H1 (cell line): ENCODE measurements around the gene TRPM1. TPM values are rescaled to one million over a fixed set of nuclear protein-coding genes. Genes with fewer than 3 reads are reported as not detected.

Source experiments
- CTCF ChIA-PET: fragments of 300-600 bp; sonication (Branson Sonifier 250); formaldehyde crosslinking; loops from one replicate; lab custom pipeline; 2021; ENCODE audit not compliant: partially characterized antibody; lab: Charles Lee
- POLR2A ChIA-PET: fragments of 300-600 bp; sonication (Branson Sonifier 250); formaldehyde crosslinking; loops from one replicate; lab custom pipeline; 2021; ENCODE audit warnings: inconsistent platforms; ENCODE audit not compliant: partially characterized antibody; lab: Charles Lee
- DNase-seq, 2 experiments: peaks; one replicate each; pipeline versions ENCODE4 v3.0.0 to v3.0.0-alpha.2; 2010 to 2022; ENCODE audit warnings: low spot score in 2 of 2, low read depth in 1 of 2, mixed read lengths in 1 of 2
- FAIRE-seq: peaks from 2 replicates; lab custom pipeline; 2011; peaks lifted over from hg19 to GRCh38; lab: Jason Lieb, UNC
- H2AFZ ChIP-seq: 2 replicates; pipeline ENCODE4 v1.8.1; 2012; ENCODE audit warnings: low read length, inconsistent platforms
- H2AK5ac ChIP-seq: 2 replicates; pipeline ENCODE4 v1.6.1; 2013; ENCODE audit warnings: low read depth, low read length
- H2BK120ac ChIP-seq: replicated peaks from 2 replicates; pipeline ENCODE3; 2013; ENCODE audit warnings: low read depth, low read length, inconsistent platforms
- H2BK12ac ChIP-seq: 2 replicates; pipeline ENCODE4 v1.6.1; 2013; ENCODE audit warnings: low read depth, low read length
- H2BK15ac ChIP-seq: 2 replicates; pipeline ENCODE4 v1.6.1; 2013; ENCODE audit warnings: low read length
- H2BK20ac ChIP-seq: 2 replicates; pipeline ENCODE4 v1.6.1; 2013; ENCODE audit warnings: low read length
- H2BK5ac ChIP-seq: 2 replicates; pipeline ENCODE4 v1.6.1; 2013; ENCODE audit warnings: low read depth, low read length
- H3K14ac ChIP-seq: 2 replicates; pipeline ENCODE4 v1.6.1; 2013; ENCODE audit warnings: inconsistent platforms; ENCODE audit not compliant: insufficient read length
- H3K18ac ChIP-seq: 2 replicates; pipeline ENCODE4 v1.6.1; 2013; ENCODE audit warnings: low read length; ENCODE audit errors: extremely low read depth
- H3K23ac ChIP-seq: 2 replicates; pipeline ENCODE4 v1.6.1; 2013; ENCODE audit warnings: inconsistent platforms; ENCODE audit not compliant: insufficient read length
- H3K23me2 ChIP-seq: 2 replicates; pipeline ENCODE4 v1.6.1; 2013; ENCODE audit warnings: low read depth, low read length
- H3K27ac ChIP-seq: 2 replicates; pipeline ENCODE4 v1.6.1; 2011; ENCODE audit warnings: low read depth, low read length, inconsistent platforms
- H3K27me3 ChIP-seq, 4 experiments: replicated peaks in 1 of 4; 1 replicate in 1 of 4; 2 replicates in 3 of 4; pipeline versions ENCODE4 v1.6.1 to v1.8.1; 2011 to 2013; ENCODE audit warnings: low read length in 3 of 4, mild to moderate bottlenecking in 3 of 4, inconsistent platforms in 2 of 4, mixed read lengths in 2 of 4, moderate library complexity in 1 of 4; ENCODE audit not compliant: control insufficient read depth in 3 of 4, insufficient read depth in 3 of 4; ENCODE audit errors: extremely low read depth in 1 of 4
- H3K36me3 ChIP-seq, 4 experiments: 2 replicates each; pipeline versions ENCODE4 v1.6.1 to v1.8.1; 2011 to 2013; ENCODE audit warnings: mild to moderate bottlenecking in 4 of 4, low read length in 3 of 4, moderate library complexity in 2 of 4, control low read depth in 1 of 4, inconsistent platforms in 1 of 4; ENCODE audit not compliant: insufficient read depth in 4 of 4, control insufficient read depth in 2 of 4
- H3K4ac ChIP-seq: replicated peaks from 2 replicates; pipeline ENCODE3; 2013; ENCODE audit warnings: low read length, low read depth, mixed read lengths, inconsistent platforms; ENCODE audit not compliant: insufficient read length
- H3K4me1 ChIP-seq, 4 experiments: replicated peaks in 1 of 4; 1 replicate in 1 of 4; 2 replicates in 3 of 4; pipeline versions ENCODE4 v1.6.1 to v1.8.1; 2011 to 2013; ENCODE audit warnings: low read length in 3 of 4, inconsistent platforms in 2 of 4, mixed read lengths in 1 of 4; ENCODE audit not compliant: insufficient read depth in 4 of 4, control insufficient read depth in 3 of 4
- H3K4me2 ChIP-seq, 2 experiments: 2 replicates each; pipeline versions ENCODE4 v1.6.1 to v1.8.1; 2011 to 2013; ENCODE audit warnings: low read depth in 2 of 2, low read length in 2 of 2, control low read depth in 1 of 2, inconsistent platforms in 1 of 2, mild to moderate bottlenecking in 1 of 2; ENCODE audit not compliant: insufficient read depth in 1 of 2
- H3K4me3 ChIP-seq, 4 experiments: fragments of 200-600, 300-600 bp in 1 of 4; sonication (generic), shearing (Covaris generic), sonication (Bioruptor Twin) in 1 of 4; 2 replicates each; pipeline versions ENCODE4 v1.5.1 to v1.8.1; 2011 to 2016; ENCODE audit warnings: low read length in 4 of 4, low read depth in 3 of 4, control low read depth in 2 of 4, inconsistent platforms in 2 of 4, mild to moderate bottlenecking in 2 of 4, mixed read lengths in 1 of 4, moderate library complexity in 1 of 4; ENCODE audit not compliant: insufficient read depth in 2 of 4; ENCODE audit errors: extremely low read depth in 1 of 4
- H3K56ac ChIP-seq: replicated peaks from 2 replicates; pipeline ENCODE3; 2013; ENCODE audit warnings: low read depth, mild to moderate bottlenecking, mixed read lengths, low read length, inconsistent platforms; ENCODE audit not compliant: insufficient read length
- H3K79me1 ChIP-seq: 2 replicates; pipeline ENCODE4 v1.6.1; 2013; ENCODE audit warnings: low read depth, low read length, control low read depth
- H3K79me2 ChIP-seq, 2 experiments: 2 replicates each; pipeline versions ENCODE4 v1.6.1 to v1.8.1; 2012 to 2013; ENCODE audit warnings: low read length in 2 of 2, mild to moderate bottlenecking in 2 of 2, inconsistent platforms in 1 of 2; ENCODE audit not compliant: insufficient read depth in 2 of 2, control insufficient read depth in 1 of 2
- H3K9ac ChIP-seq, 4 experiments: replicated peaks in 1 of 4; 1 replicate in 1 of 4; 2 replicates in 3 of 4; pipeline versions ENCODE4 v1.6.1 to v1.8.1; 2011 to 2013; ENCODE audit warnings: low read depth in 3 of 4, low read length in 3 of 4, control low read depth in 2 of 4, mild to moderate bottlenecking in 2 of 4, moderate library complexity in 2 of 4, inconsistent platforms in 1 of 4; ENCODE audit errors: extremely low read depth in 1 of 4
- H3K9me3 ChIP-seq, 2 experiments: 2 replicates each; pipeline versions ENCODE4 v1.6.1 to v1.8.1; 2012 to 2013; ENCODE audit warnings: mild to moderate bottlenecking in 2 of 2, moderate library complexity in 2 of 2, control low read depth in 1 of 2, inconsistent platforms in 1 of 2, low read depth in 1 of 2, low read length in 1 of 2, mixed read lengths in 1 of 2; ENCODE audit not compliant: insufficient read depth in 2 of 2
- H4K20me1 ChIP-seq, 2 experiments: replicated peaks in 1 of 2; 2 replicates each; pipeline versions ENCODE3 to v1.8.1; 2011 to 2013; ENCODE audit warnings: inconsistent platforms in 2 of 2, low read length in 2 of 2, mild to moderate bottlenecking in 1 of 2; ENCODE audit not compliant: insufficient read depth in 2 of 2, control insufficient read depth in 1 of 2
- H4K5ac ChIP-seq: 2 replicates; pipeline ENCODE4 v1.6.1; 2013; ENCODE audit warnings: low read length, low read depth, mixed read lengths, inconsistent platforms; ENCODE audit not compliant: insufficient read length
- H4K8ac ChIP-seq: 2 replicates; pipeline ENCODE4 v1.8.0; 2013; ENCODE audit warnings: mild to moderate bottlenecking, moderate library complexity, low read length, inconsistent platforms; ENCODE audit not compliant: insufficient read depth; ENCODE audit errors: extremely low read depth
- H4K91ac ChIP-seq: replicated peaks from 2 replicates; pipeline ENCODE3; 2013; ENCODE audit warnings: low read length, mixed read lengths, inconsistent platforms; ENCODE audit not compliant: insufficient read length
- ASH2L ChIP-seq: fragments of 200-600, 300-600 bp; sonication (generic); IDR thresholded peaks from one replicate; pipeline ENCODE4 v1.7.1; 2017; ENCODE audit warnings: low read length
- CEBPB ChIP-seq: IDR thresholded peaks from 2 replicates; pipeline ENCODE4 v1.6.1; 2012; ENCODE audit warnings: low read depth, low read length
- CHD1 ChIP-seq: IDR thresholded peaks from 2 replicates; pipeline ENCODE4 v1.6.1; 2012; ENCODE audit warnings: low read depth, low read length, improper control_type of control experiment
- GABPA ChIP-seq: IDR thresholded peaks from 2 replicates; pipeline ENCODE4 v1.6.1; 2011; ENCODE audit warnings: mild to moderate bottlenecking, low read length, moderate library complexity, borderline replicate concordance; ENCODE audit not compliant: insufficient read depth
- GTF2F1 ChIP-seq: IDR thresholded peaks from 2 replicates; pipeline ENCODE4 v1.6.1; 2012; ENCODE audit warnings: low read depth, low read length, improper control_type of control experiment, borderline replicate concordance
- SAP30 ChIP-seq: fragments of 300-600 bp; sonication (generic); IDR thresholded peaks from 2 replicates; pipeline ENCODE4 v1.7.1; 2012; ENCODE audit warnings: low read length, moderate library complexity, mild to moderate bottlenecking, inconsistent platforms; ENCODE audit not compliant: insufficient read depth, insufficient replicate concordance
- TAF7 ChIP-seq: optimal IDR thresholded peaks from 2 replicates; pipeline ENCODE3; 2011; ENCODE audit warnings: low read depth, mild to moderate bottlenecking, inconsistent platforms, low read length, moderate library complexity, borderline replicate concordance
- TBP ChIP-seq: IDR thresholded peaks from 2 replicates; pipeline ENCODE4 v1.6.1; 2011; ENCODE audit warnings: low read depth, low read length, improper control_type of control experiment
- YY1 ChIP-seq: IDR thresholded peaks from 2 replicates; pipeline ENCODE4 v1.6.1; 2011; ENCODE audit warnings: low read depth, mild to moderate bottlenecking, low read length
- ZNF274 ChIP-seq: IDR thresholded peaks from 2 replicates; pipeline ENCODE4 v1.7.0; 2012; ENCODE audit warnings: low read length, borderline replicate concordance; ENCODE audit errors: extremely low read depth
- WGBS, 2 experiments: shearing (Covaris generic) in 1 of 2; methylation state at CpG; one replicate each; pipeline versions ENCODE4 v1.1.6 to v1.1.7; 2013 to 2015; ENCODE audit warnings: low lambda C conversion rate in 2 of 2, mixed read lengths in 2 of 2, inconsistent platforms in 1 of 2, low coverage in 1 of 2, missing lambda C conversion rate in 1 of 2; ENCODE audit not compliant: insufficient replicate concordance in 2 of 2, insufficient coverage in 1 of 2, insufficient read length in 1 of 2; ENCODE audit errors: extremely low coverage in 1 of 2, missing lambda C conversion rate in 1 of 2; 5-methylcytosine and 5-hydroxymethylcytosine counted together
- polyA plus RNA-seq, 7 experiments: library from polyadenylated mRNA; depleted of rRNA in 3 of 7; stranded (reverse) in 5 of 7; unstranded in 2 of 7; fragments of >200 nt in 5 of 7; fragments of 200-250 nt in 2 of 7; gene quantifications; 1 replicate in 5 of 7; 2 replicates in 1 of 7; 4 replicates in 1 of 7; pipeline versions ENCODE4 v1.2.1 to v1.2.3, GENCODE V29; 2011 to 2013; ENCODE audit warnings: missing spikeins in 2 of 7, mixed read lengths in 2 of 7
- total RNA-seq: library from RNA; stranded (reverse); fragmentation: NEBNext Ultra II Directional; extraction: Animal tissue kit (Norgen Biotek cat#: 25700); gene quantifications from 2 replicates; pipeline ENCODE4 v1.2.1, GENCODE V29; 2021
- TF ChIP-seq, protein P1 (sequence below): IDR thresholded peaks from 2 replicates; pipeline ENCODE4 v1.6.1; 2012; ENCODE audit warnings: inconsistent platforms

The TRPM1 gene
- total and polyA plus RNA-seq, 2 of the 8 experiments (the other 6 are each of a cell fraction or from before 2014, with no cell fraction given): 0.05 TPM; not detected in 1

DNA sequence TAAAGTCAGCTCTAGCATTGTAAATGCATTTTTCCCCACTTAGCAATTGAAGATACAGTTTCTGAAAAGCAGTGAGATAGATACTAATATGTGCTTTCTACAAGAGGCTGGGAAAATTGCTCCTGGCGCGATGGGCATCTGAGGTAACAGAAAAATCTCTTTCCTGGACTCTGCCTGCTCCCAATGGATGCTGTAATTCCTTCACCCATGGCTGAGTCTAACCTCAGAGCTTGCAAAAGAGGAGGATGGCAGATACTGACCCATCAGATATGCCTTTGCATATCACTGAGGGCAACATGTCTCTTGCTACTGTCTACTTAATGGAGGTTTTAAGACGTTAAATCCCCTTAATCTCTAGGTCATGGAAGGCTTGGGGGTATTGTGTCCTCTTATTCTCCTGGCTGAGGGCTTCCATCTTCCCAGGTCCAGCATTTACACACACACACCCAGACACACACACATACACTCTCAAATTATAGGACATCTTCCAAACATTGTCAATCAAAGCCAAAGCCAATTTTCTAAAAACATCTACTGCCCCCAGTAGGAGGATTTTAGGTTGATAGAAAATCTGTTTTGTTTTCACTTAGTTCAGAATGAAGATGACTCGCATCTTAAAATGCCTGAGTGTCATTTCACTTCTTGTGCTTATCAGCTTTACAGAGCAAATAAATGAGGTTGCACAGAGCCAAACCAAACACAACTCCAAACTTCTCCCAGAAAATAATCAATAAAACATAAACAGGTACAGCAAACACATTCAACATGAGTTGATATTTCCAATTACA is 2.4 kb downstream of the TRPM1 start:
- H3K79me2 ChIP-seq: no peaks in the 10 kb centered on the region
- H2BK12ac ChIP-seq: no peak overlapping the region
- no peak overlapping the region for H3K23ac ChIP-seq
- CTCF ChIA-PET: interaction anchor here (2.9 kb wide), 1 partner anchor 30 kb away, joined by 10 read pairs; no protein-coding TSS in a partner anchor
- no peak overlapping the region for H2BK5ac ChIP-seq
- no peak overlapping the region for H3K27ac ChIP-seq
- no peaks in the 10 kb centered on the region for H3K9me3 ChIP-seq
- no peak overlapping the region for H2BK15ac ChIP-seq
- H3K27me3 ChIP-seq: no peaks in the 10 kb centered on the region
- H4K91ac ChIP-seq: no peak overlapping the region
- H4K20me1 ChIP-seq: no peaks in the 10 kb centered on the region
- no peak overlapping the region for H2AK5ac ChIP-seq
- H3K4ac ChIP-seq: no peak overlapping the region
- DNase-seq (no peak), FAIRE-seq (no peak)
- no peak overlapping the region for H4K8ac ChIP-seq
- H2BK20ac ChIP-seq: 0 out of 2 replicates have a peak overlapping the region, but pooled peaks have one; percentile 48
- no peak overlapping the region for H3K9ac ChIP-seq
- H3K79me1 ChIP-seq: no peaks in the 10 kb centered on the region; the same call in 1 of the 2 replicates
- H3K4me2 ChIP-seq: no peak overlapping the region; a peak in 1 of 4 replicates
- H3K4me1 ChIP-seq: peaks cover 0 to 10% (median 3%) of the 10 kb centered on the region in 4 experiments; a peak in 3 of 7 replicates
- H3K18ac ChIP-seq: no peak overlapping the region; the same call in 1 of the 2 replicates
- POLR2A ChIA-PET: interaction anchor here (1.3 kb wide), 1 partner anchor 8 kb away, joined by 4 read pairs; no protein-coding TSS in a partner anchor
- H3K4me3 ChIP-seq: no peak overlapping the region
- 88% methylated on average over 4 of the region's 4 CpGs; no CpG with 5 or more reads in 1 of the 2 experiments for WGBS, 2 experiments
- H3K14ac ChIP-seq: no peak overlapping the region
- H2BK120ac ChIP-seq: no peak overlapping the region
- peak overlapping the region; percentile 72; the same call in 1 of the 2 replicates for H2AFZ ChIP-seq
- H4K5ac ChIP-seq: no peak overlapping the region
- no peaks in the 10 kb centered on the region for H3K23me2 ChIP-seq
- H3K36me3 ChIP-seq: no peaks in the 10 kb centered on the region
- no peak overlapping the region for H3K56ac ChIP-seq
- TF ChIP-seq ASH2L (no peak), CEBPB (no peak), TAF7 (no peak), SAP30 (no peak), ZNF274 (no peak), GTF2F1 (no peak), CHD1 (no peak), GABPA (no peak), TBP (no peak), YY1 (no peak)
- TF ChIP-seq, protein P1, sequence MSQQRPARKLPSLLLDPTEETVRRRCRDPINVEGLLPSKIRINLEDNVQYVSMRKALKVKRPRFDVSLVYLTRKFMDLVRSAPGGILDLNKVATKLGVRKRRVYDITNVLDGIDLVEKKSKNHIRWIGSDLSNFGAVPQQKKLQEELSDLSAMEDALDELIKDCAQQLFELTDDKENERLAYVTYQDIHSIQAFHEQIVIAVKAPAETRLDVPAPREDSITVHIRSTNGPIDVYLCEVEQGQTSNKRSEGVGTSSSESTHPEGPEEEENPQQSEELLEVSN: no peak
